T-helper 2 cell (primary cell): ENCODE results near the gene VPS4B.

Source experiments
- DNase-seq, 5 experiments: peaks; one replicate each; pipeline versions ENCODE4 v3.0.0 to v3.0.0-alpha.2; 2012 to 2022

Gene VPS4B

DNA sequence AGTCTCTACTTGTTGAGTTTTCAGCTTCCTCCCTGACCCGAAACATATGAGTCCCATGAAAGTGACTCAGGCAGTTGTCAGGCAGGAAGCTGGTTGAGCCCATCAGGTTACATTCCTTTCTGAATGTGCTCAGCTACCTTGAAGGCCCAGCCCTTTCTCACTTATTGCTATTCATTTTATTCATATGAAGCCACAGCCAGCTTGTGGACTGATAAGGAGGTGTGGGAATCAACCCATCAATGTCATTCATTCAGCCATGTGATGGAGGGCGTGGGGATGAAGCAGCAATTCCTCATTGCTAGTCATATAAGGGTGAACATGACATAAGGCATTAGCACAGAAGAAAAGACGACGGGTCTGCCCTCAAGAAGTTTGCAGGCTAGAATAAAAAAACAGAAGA, 5.3 kb upstream of the VPS4B start:
- no peak for DNase-seq

DNA sequence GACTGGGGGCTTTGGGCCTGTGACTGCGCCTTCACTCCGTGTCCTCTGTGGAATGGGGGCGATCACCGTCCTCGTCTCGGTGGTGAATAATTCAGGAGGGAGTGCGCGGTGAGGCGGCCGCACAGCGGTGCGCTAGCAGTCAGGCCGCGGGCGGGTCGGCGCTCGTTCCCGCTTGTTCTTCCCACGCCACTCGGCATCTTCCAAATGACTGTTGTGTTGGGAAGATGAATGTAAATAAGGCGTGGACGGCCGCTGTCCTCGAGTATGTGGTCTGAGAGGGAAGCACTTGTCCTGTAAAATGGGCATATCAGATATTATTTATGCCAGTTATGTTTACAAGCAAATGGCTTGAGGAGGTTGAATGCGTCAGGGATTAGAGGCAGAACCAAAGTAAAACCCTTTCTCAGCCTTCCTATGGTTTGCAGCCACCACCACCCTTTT, 608 bp upstream of the VPS4B start:
- no peak for DNase-seq

DNA sequence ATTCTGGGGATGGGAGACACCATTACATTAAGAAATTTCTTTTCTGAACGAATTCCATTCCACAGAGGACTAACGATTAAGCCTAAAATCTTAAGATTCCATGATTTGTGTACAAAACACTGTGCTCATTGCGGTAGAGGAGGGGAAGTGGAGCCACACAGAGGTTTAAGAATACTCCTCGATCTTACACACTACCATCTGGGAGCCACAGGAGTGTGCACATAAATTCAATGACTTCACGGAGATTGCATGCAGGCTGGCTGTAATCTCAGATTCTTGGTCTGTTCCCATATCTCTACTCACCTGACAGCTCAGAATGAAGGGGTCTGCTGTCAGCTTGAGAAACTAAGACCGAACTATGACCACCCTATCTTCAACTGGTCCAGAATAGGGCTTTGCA, 762 bp downstream of the VPS4B start:
- DNase-seq = peak in 1 of 5 experiments; percentile 9

DNA sequence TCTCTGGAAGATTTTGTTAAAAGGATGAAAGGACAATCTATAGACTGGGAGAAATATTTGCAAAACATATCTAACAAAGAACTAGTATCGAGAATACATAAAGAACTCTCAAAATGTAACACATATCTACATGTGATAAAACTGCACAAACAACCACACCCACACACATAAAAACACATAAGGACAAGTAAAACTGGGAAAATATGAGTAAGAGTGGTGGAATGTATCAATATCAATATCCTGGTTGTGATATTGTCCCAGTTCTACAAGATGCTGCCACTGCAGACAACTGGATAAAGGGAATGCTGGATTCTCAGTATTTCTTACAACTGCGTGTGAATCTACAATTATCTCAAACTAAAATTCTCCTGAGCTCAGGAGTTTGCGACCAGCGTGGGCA, 9.3 kb downstream of the VPS4B start:
- no peak for DNase-seq

DNA sequence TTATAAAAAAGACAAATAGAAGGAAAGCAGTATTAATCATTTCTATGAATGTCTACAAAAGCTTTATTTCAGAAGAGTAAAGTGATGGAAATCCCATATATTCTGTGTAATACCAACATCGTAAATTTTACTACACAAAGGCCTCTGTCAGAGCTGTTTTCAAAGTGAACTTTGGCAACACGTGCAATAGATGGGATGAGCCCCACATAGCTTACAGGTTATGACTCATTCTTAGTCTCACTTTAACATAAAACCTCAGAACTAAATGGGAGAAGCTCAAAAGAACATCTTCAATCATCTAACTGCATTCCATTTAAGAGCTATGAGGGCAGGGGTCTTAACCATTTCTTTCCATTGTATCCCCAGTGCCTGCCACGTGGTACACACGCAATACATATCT, 11.5 kb downstream of the VPS4B start:
- peak in 1 of 5 experiments; percentile 58 for DNase-seq

DNA sequence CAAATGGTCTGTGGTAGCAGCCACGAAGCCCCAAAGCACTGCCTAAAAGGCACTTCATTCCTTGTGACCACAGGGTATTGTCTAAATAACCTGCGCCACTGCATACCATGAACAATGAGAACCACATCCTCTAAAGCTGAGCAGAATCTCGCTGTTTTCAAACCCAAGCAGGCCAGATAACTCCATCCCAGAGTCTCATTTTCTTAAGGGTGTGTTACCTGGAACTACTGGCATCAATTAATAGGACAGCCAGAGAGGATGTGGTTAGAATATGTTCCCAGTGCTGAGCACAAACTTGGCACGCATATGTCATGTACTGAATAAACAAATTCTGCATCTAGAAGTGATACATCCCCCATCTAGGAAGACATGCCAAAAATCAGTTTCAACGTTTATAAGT, 13.0 kb downstream of the VPS4B start:
- peak in 1 of 5 experiments; percentile 86 for DNase-seq

DNA sequence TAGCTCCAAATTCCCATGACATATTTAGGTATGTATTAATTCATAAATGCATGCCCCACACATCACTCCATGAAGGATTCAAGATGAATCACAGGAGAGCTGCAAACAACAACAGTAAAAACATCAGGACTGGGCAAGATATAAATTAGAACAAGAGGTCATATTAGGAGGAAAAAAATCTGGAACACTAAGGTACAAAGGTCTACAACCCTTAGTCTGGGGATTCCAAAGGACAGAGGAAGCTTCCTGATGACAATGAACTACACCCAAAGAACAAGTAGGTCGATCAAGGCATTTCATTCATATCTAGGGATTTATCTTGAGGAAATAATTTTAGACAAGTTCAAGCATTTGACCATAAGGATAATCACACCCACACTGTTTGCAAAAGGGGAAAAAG, 14.5 kb downstream of the VPS4B start:
- DNase-seq = no peak

DNA sequence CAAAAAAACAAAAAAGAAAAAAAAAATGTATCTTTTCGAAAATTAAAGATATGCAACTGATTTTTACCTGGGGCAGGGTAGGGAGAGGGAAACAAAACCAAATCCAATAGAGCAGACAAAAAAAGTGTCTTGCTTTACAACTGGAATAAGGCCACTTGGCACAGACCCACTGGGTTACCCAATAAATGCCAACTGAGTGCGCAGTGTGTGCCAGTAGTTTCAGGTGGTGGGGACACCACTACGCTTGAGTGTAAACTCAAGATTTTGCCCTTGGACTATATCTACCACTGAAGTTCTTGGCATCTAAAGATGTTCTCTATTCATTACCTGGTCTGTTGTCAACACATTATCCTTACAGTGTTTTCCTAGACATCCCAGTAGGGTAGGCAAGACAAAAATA, 16.3 kb downstream of the VPS4B start:
- DNase-seq = no peak

DNA sequence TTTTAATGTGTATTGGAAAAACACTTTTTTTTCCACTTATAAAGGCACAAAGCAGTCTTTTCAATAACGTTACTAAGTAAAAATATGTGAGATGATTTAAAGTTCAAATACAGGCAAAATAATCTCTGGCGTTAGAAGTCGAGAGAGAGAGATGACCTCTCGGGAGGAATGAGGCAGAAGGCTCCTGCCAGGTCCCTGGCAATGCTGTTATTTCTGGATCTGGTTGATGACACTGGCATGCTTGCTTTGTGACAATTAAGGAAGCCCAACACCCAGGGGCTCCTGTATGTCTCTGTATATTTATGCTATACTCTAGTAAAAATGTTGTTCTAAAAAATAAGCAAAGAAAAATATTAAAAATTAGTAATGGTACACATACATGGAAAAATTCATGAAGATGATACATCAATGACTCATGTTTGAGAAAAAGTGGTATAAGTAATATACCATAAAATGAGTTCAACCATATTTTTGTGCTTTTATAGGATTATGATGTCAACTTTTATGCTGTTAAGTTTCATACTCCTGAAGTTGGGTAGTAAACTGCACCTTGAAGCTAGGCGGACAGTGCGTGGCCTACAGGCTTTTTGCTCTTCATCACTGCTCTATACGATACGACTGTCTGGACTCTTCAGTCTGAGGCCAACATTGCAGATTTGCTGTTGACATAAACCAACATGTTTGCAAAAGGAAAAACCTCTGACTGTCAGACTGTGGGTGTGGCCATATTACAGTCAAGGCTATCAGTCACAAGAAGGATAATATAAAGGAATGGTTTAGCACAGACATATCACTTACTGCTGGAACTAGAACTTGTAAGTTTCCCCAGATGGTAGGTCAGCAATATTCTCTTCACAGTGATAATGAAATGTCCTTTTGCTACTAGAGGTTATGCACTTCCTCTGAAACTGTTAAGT, 19.8 kb downstream of the VPS4B start:
- DNase-seq = no peak

DNA sequence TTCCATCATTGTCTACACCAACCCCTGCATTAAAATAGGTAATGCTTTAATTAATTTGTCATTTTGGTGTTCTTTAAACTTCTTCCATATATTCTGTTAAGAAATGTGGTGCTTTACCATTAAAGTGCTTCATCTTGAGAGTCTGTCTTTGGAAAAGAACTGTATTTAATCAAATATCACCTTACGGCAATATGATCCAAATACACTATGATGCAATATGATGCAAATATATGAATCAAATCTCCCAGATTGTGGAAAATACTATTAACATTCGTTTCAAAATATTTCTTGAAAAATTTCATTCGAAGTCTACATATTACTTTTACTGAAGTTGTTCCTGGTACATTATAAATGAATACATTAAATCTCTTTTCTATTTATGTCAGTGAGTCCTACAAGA, 23.0 kb downstream of the VPS4B start:
- no peak for DNase-seq

DNA sequence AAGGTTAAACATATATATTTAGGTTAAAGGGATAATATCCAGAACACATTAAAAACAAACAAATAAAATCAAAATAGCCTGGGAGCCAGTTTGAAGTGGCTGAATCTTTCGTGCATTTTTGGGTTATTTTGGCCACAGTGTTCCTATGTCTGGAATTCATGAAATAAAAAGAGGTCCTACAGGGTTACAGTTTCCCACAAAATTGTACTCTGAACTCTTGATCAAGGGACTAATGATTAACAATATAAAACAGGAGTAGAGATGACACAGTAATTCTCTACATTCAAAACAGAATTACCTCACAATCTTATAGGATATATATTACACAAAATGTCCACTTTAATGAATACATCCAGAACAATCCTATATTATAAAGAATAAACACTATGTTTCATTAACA, 24.9 kb downstream of the VPS4B start:
- DNase-seq = no peak

DNA sequence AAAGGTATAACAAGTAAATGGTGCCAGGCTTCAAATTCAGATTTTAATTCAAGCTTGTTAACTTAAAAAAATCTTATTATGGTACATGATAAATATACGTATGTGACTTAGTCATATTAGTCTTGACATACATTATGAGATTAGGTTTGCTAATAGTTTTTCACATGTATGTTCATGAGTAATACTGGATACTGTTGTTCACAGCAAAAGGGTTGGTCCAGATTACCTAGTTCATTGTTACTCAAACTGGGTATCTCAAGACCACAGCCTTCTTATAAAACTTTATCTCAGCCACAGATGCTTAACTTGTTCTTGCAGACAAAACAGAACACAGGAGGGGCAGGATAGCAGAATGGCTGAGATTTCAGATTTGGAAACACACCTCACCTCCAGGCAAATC, 26.8 kb downstream of the VPS4B start:
- DNase-seq = peak in 1 of 5 experiments; percentile 37

DNA sequence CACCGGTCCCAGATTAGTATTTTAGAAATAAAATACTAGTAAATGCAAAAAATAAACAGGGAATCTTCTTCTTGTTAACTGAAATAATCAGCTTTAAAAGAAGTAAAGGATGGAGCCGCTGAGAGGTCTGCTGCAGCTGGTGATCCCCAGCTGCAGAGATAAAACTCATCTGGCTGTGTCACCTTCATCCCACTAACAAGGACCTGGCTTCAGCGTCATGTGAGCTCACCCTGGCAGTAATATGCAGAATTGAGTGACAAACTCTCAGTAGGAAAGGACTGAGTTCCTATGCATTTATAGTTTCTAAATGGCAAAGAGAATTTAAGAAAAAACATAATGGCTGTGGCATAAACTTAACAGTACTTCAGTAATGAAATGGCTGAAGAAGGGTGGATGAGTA, 27.3 kb downstream of the VPS4B start:
- no peak for DNase-seq

DNA sequence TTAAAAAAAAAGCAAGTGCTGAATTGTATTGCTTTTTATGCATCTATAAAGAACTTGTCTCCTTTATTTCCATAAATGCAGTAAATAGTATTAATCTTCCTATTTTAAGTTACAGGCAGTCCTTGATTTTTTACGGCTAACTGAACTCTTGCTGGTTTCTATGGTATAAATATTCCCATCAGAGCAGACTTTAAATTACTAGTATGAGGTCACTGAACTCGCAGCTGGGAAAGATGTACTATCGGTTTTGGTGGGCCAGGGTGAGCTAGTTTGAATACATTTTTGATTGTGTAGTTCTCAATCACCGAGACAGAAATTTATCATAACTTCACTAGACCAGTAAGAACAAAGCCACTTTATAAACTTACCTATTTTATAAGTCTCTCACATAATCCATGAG, 34.4 kb downstream of the VPS4B start:
- DNase-seq = no peak

DNA sequence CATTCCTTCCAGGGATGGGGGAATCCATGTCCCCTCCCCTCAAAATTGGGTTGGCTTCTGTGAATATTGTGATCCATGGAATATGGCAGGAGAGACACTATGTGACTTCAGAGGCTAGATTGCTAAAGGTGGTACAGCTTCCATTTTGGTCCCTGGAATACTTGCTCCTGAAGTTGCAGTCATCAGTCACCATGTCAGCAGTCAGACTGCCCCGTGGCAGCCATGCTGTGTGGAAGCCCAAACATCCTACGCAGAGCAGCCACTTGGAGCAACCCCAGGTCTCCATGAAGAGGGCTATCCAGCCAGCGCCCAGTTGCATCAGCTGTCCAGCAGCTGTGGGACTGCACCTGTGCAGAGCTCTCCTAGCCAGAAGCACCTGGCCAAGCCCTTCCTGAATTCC, 39.4 kb downstream of the VPS4B start:
- no peak for DNase-seq

DNA sequence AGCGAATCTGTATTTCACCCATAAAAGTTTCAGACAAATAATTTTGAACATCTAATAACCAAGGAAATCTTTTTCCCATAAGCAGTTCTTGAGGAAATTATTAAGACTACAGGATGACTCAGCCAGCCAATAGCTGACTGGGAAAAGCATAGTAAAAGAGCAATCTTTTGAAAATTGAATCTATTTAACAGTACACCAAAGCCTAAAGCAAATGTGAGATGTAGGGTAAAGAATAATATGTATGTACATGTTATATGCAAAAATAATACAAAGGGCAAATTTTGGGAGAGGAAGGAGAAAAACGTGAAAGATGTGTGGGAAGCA, 42.7 kb downstream of the VPS4B start:
- no peak for DNase-seq

DNA sequence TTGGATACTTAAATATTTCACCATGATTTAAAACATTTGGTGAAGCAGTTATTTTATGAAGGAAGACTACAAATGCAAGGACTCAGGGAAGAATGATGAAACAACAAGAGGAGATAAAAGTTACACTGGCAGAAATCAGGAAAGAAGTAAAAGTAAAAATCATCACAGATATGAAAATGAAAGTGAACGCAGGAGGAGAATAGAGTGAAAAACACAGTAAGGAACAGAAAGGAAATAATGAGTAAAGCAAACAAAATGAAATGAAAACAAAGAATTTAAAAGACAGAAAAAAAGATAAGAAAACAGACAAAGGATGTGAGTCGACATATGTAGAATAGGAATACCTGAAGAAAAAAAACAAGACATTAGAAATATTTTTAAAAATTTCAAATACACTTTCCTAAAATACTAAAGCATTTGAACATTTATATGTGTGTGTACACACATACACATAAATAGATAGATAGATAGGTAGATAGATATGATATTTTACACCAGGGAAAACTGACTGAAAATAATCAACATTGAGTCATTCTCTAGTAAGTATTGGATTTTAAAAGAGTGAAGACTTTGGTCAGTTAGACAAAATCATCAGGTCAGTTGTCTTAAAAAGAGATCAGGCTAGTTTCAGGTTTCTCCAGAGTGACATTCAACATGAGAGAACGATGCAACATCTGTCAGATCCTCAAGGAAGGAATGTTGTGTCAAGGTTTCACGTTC, 43.2 kb downstream of the VPS4B start:
- peak in 1 of 5 experiments; percentile 58 for DNase-seq

DNA sequence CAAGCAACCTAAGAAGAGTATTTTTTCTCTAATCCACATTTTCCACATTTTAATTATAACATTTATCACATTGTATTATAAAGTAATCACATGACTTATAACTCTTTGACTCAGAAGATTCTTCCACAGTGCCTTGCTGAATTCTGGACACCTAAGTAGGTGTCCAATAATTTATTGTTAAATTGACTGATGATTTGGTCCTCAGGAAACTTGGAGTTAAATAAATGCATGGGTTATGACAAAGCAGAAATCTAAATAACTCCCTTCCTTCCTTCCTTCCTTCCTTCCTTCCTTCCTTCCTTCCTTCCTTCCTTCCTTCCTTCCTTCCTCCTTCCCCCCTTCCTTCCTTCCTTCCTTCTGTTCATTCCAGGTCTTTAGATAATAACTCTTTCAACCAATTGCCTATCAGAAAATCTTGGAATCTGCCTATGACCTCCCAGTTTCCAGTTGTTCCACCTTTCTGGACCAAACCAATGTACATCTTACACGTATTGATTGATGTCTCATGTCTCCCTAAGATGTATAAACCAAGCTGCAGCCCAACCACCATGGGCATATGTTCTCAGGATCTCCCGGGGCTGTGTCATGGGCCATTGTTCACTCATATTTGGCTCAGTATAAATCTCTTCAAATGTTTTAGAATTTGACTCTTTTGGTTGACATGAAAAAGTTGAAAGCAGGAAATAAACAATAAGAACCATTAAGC, 44.8 kb downstream of the VPS4B start:
- no peak for DNase-seq

DNA sequence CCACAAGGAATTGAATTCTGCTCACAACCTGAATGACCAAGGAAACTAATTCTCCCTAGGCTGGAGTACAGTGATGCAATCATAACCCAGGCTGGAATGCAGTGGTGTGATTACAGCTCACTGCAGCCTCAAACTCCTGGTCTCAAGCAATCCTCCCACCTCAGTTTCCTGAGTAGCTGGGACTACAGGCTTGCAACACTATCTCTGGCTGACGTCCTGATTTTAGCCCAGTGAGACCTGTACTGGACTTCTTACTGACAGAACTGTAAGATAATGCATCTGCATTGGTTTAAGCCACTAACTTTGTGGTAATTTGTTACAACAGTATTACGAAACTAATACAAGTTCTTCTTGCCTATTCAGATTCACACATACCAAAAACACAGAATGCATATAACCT, 45.7 kb downstream of the VPS4B start:
- DNase-seq = no peak

DNA sequence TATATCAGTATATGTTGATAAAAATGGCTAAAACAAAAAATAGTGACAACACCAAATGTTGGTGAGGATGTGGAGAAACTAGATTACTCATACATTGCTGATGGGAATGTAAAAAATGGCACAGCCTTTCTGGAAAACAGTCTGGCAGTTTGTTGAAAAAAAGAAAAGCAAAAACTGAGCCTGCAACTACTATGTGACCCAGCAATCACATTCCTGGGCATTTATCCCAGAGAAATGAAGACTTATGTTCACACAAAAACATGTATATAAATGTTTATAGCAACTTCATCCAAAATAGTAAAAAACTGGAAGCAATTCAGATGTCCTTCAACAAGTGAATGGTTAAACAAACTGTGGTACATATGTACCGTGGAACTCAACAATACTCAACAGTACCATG, 47.7 kb downstream of the VPS4B start:
- no peak for DNase-seq

DNA sequence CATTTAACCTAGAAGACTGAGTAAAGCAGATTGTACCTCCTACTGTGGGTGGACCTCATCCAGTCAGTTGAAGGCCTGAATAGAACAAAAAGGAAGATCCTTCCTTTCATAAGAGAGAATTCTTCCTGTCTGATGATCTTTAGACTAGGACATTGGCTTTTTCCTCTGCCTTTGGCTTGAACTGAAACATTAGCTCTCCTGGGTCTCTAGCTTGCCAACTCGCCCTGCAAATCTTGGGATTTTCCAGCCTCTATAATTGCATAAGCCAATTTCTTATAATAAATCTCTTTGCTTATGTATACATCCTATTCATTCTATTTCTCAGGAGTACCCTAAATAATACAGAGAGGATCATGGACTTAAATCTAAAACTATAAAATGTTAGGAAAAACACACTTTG, 49.1 kb downstream of the VPS4B start:
- DNase-seq = no peak

DNA sequence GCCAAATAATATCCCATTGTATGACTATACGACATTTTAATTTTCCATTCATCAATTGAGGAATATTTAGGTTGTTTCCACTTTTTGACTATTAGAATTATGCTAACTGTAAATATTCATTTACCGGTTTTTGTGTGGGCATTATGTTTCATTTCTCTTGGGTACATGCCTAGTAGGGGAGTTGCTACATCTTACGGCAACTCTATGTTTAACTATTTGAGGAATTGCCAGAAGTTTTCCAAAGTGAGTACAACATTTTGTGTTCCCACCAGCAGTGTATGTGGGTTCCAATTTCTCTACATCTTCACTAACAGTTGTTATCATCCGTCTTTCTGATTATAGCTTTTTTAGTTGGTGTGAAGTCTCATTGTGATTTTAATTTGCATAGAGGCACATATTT, 53.7 kb downstream of the VPS4B start:
- no peak for DNase-seq
